SKM-1 (cell line): Measurements from ENCODE around the gene KRTAP4-6.
"Not testable (repeated sequence)": the region's sequence is repeated elsewhere in the genome, so short reads cannot be mapped to it uniquely, and the experiment has no call there.

Experiments used
- DNase-seq: peaks from one replicate; lab custom pipeline; 2025; ENCODE audit not compliant: unreplicated experiment; lab: John Stamatoyannopoulos, UW

Gene KRTAP4-6

DNA sequence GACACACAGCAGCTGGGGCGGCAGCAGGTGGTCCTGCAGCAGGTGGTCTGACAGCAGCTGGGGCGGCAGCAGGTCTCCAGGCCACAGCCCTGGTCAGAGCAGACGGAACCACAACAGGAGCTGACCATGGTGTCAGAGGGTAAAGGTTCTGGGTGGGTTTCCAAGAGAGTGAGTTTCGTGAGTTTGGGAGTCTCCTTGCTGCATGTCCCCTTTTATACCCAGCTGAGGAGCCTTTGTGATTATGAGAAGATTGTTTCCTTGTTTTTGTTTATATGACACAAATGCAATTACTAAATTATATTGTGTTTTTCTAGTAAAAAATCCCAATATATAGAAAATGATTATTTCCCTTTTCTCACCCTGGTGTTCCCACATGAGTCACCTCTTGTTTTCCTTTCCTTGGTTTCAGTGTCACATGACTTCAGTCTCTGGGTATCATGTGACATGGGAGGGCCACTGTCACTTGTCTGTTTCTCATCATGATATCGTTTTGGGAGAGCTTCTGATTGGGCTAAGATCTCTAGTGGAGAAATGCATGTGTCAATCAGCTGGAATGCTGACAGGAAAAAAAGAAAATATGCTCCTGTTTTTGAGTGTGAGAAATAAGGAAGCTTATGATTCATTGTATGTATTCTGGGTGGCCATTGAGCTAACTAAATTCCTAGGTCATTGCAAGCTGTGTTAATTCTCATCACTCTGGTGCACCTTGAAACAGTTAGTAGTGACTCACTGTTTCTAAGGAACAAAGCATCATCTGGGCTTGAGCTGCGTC lies at the start of gene KRTAP4-6:
Gene KRTAP4-6 (minus strand): TSS at position 185 of the 772 bp plus-strand sequence. CDS start 57 bp downstream, at position 128.
- no peak for DNase-seq

- not testable (repeated sequence) for DNase-seq
Measured at GRCh38 chr17:41189837-41190318, 49.5 kb upstream of the KRTAP4-6 start, which contains the start of gene KRTAP9-1. KRTAP9-1 (plus strand) TSS chr17:41189887; CDS start chr17:41189887, 0 bp downstream.

GRCh38 chr17:41186872-41187271 lies 46.5 kb upstream of the KRTAP4-6 start:
- DNase-seq: no peak

DNA sequence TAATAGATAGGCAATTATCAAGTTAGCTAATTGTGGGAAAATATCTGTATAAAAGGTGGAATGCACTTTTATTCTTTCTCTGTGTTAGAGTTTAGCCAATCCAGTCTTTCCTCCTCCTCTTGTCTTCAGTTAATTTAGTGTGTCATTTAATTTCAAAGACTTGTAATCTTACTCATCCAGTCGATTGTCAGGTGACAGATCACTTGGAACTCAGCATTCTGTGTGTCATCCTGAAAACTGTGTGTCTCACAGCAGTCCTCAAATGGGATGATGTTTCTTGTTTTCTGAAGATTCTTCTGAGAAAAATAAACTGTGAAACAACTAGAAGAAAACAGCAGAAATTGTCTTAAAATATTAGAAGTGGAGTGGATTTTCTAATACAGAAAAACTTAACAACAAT lies 44.7 kb upstream of the KRTAP4-6 start:
- no peak for DNase-seq

DNA sequence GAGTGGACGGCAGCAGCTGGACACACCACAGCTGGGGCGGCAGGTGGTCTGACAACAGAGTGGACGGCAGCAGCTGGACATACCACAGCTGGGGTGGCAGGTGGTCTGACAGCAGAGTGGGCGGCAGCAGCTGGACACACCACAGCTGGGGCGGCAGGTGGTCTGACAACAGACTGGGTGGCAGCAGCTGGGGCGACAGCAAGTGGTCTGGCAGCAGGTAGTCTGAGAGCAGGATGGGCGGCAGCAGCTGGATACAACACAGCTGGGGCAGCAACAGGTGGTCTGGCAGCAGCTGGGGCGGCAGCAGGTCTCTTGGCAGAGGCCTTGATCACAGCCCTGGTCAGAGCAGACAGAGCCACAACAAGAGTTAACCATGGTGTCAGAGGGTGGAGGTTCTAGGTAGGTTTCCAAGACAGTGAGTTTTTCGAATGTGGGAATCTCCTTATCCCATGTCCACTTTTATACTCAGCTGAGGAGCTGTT lies 44.2 kb upstream of the KRTAP4-6 start, which contains the start of gene KRTAP4-1:
Gene KRTAP4-1 (minus strand): TSS at position 432 of the 482 bp plus-strand sequence. CDS start 57 bp downstream, at position 375.
- no peak for DNase-seq

GRCh38 chr17:41178843-41179616 lies 38.7 kb upstream of the KRTAP4-6 start:
- no peak for DNase-seq

DNA sequence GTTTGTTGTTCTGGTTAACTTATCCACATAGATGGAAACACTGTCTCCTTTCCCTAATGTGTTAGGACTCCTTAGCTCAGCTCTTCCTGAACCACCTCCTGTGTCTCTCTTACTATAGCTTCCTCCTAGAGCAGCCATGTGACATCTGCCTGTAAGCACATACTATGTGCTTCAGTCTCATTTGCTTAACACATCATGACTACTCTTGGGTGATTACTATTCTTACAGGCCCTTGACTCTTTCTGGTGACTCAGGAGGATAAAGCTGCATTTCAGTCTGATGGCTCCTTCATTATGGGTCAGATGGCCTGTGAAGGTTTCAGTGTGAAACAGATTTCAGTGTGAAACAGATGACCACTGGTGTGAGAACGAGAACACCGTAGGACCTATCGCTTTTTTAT lies 38.0 kb upstream of the KRTAP4-6 start:
- DNase-seq: no peak

DNA sequence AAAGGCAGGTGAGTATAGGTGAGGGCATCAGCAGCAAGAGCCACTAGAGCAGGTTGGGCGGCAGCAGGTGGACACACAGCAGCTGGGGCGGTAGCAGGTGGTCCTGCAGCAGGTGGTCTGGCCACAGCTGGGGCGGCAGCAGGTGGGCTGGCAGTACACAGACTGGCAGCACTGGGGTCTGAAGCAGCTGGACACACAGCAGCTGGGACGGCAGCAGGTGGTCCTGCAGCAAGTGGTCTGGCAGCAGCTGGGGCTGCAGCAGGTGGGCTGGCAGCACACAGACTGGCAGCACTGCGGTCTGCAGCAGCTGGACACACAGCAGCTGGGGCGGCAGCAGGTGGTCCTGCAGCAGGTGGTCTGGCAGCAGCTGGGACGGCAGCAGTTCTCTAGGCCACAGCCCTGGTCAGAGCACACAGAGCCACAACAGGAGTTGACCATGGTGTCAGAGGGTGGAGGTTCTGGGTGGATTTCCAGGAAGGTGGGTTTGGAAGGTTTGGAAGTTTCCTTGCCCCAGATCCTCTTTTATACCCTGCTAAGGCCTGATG lies 37.5 kb upstream of the KRTAP4-6 start, which contains the start of gene KRTAP4-2:
Gene KRTAP4-2 (minus strand): TSS at position 495 of the 545 bp plus-strand sequence. CDS start 57 bp downstream, at position 438.
- no peak for DNase-seq

DNA sequence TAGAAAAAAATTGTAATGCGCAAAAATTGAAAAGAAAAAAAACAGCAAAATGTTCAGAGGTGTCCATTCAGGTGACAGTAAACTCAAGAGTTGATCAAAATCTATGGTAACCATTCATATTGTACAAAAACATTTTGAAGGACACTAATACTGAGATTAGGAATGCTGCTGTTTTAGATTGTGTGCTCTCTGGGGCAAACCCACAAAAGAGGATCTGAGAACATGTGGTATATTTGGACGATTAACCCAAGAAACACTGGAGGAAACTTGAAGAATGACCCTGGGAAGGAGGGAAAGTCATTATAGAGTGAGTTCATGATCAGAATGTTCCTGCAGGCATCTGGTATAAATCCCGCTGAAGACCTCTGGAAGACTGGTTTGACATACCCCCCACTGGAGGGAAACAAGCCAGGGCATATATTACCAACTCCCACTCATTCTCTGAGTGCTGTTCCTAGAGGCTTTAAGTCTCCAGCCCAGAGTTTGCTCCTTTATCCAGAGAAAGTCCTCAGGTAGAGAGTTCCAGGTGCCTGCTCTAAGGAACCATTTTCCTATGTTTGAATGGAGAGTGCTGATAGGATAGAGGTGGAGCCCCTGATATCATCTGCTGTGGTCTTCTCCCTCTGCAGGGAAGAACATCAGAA lies 36.5 kb upstream of the KRTAP4-6 start:
- no peak for DNase-seq

DNA sequence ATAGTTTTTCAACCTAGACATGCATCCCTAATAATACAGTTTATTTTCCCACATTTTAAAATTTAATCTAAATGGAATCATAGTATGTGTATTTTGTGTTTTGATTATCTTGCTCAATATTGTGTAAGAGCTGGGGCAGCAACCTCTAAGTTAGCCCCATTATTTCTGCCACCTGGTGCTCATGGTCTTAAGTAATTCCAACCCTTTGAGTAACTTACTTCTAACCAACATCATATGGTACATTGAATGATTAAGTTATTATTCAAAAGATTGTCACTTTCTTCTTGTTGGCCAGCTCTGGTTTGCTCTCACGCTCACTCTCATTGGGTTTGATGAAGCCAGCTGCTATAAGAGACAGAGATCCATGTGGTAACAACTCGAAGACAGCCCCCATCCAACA lies 31.5 kb upstream of the KRTAP4-6 start:
- DNase-seq: no peak

GRCh38 chr17:41168121-41168520 lies 27.8 kb upstream of the KRTAP4-6 start, which contains the start of gene KRTAP4-3:
KRTAP4-3 (minus strand) TSS chr17:41168221; CDS start chr17:41168172, 49 bp downstream.
- no peak for DNase-seq

- DNase-seq: no peak
Measured at GRCh38 chr17:41167561-41167960, 27.2 kb upstream of the KRTAP4-6 start.

DNA sequence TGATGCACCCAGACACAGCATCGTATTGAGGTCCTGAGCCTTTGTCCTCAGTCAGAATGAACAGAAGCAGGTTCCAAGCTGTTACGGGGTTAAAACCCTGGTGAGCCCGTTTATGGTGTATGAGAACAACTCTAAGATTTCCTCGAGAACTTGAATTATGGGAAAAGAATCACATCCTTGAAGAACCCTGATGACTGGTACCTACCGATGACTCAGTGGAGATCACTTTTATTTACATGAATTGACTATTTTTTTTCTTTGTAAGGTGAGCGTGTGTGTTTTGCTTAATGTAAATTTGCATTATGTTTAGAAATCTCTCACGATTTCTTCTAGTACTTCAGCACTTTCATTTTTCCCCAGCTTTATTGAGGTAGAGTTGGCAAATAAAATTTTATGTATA lies 23.5 kb upstream of the KRTAP4-6 start:
- no peak for DNase-seq

DNA sequence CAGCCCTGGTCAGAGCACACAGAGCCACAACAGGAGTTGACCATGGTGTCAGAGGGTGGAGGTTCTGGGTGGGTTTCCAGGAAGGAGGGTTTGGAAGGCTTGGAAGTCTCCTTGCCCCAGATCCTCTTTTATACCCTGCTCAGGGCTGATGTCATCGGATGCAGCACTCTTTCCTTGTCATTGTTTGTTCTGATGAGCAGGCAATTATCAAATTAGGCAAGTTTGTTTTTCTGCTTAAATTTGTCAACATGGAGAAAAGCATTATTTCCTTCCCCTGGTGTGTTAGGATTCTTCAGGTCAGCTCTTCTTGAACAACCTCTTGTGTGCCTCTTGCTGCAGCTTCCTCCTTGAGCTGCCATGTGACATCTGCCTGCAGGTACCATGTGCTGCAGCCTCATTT lies 20.3 kb upstream of the KRTAP4-6 start, which contains the start of gene KRTAP4-4:
Gene KRTAP4-4 (minus strand): TSS at position 101 of the 400 bp plus-strand sequence. CDS start 57 bp downstream, at position 44.
- no peak for DNase-seq

- DNase-seq: not testable (repeated sequence)
Measured at GRCh38 chr17:41160190-41160589, 19.8 kb upstream of the KRTAP4-6 start.

DNA sequence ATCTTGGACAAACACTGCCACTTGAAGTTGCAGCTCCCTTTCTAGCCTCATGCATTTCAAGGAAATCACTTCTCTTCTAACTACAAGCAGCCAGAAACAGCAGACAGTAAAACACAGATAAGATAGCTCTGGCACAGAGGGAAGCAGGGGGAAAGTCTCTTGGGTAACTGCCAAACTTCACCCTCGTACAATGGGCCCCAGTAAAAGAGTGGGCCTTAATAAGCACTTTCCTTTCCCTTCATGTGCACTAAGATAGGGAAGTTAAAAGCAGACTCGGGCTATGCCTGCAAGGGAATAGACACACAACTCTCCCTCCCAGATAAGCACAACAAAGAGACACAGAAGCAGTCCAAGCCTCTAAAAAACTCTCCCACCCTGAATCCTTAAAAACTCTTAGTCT lies 13.5 kb upstream of the KRTAP4-6 start:
- DNase-seq: no peak

DNA sequence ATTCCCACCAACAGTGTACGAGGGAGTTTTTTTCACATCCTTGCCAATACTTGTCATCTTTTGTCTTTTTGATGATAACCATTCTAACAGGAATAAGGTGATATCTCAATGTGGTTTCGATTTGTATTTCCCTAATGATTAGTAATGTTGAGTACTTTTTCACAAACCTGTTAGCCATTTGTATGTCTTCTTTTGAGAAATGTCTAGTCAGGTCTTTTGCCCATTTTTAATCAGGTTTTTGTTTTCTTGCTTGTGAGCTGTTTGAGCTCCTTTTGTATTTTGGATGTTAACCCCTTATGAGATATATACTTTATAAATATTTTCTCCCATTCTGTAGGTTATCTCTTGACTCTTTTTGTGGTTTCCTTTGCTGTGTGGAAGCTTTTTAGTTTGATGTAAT lies 11.2 kb upstream of the KRTAP4-6 start:
- no peak for DNase-seq

DNA sequence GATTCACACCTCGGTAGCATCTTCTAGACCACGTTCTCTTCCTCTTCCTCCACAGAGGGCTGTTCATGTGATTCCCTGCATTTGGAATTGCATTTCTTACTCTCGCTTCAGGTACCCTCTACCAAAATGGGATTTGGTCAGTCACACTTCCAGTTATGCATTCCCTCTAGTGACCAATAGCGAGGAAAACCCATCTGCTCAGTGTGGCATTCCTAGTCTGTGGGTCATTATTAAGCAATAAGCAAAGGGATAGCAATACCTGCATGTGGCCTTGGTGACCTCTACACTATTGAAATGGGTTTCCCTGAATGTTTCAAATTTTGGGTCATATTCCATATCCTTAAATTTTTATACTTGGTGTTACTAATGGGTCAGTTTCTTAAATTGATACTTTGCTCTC lies 9.7 kb upstream of the KRTAP4-6 start:
- DNase-seq: no peak

DNA sequence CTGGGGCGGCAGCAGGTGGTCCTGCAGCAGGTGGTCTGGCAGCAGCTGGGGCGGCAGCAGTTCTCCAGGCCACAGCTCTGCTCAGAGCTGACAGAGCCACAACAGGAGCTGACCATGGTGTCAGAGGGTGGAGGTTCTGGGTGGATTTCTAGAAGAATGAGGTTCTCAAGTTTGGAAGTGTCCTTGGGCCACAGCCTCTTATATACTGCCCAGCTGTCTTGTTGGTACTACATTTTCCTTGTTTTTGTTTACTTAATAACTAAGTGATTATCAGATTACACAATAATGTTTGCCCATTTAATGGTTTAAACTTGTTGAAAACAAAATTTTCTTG lies 9.3 kb upstream of the KRTAP4-6 start, which contains the start of gene KRTAP4-5:
Gene KRTAP4-5 (minus strand): TSS at position 174 of the 334 bp plus-strand sequence. CDS start 58 bp downstream, at position 116.
- DNase-seq: no peak

DNA sequence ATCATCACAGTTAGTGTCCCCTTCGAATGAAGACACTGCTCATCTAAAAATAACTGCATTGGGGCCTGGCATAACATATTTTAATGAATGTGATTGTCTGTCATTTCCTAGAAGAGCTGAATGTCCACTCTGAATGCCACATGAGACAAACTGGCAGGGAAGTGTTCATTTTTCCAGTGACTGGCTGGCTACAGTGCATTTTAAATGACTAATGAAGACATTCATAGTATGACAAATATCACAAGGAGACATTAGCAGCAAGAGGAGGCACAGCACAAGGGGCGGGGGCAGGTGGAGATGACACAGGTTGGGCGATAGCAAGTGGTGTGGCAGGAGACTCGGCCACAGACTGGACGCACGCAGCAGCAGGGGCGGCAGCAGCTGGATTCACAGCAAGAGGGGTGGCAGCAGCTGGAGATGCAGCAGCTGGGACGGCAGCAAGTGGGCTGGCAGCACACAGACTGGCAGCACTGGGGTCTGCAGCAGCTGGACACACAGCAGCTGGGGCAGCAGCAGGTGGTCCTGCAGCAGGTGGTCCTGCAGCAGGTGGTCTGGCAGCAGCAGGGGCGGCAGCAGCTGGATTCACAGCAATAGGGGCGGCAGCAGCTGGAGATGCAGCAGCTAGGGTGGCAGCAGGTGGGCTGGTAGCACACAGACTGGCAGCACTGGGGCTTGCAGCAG lies 8.8 kb upstream of the KRTAP4-6 start:
- DNase-seq: not testable (repeated sequence)
